Activated CD4-positive, alpha-beta T cell treated with anti-CD3 and anti-CD28 coated beads, Interleukin-2, amount 10 ng/mL, durations not matched to agents 24 days and 14 days (primary cell): ENCODE results near the gene MELK. TPM values are rescaled to one million over a fixed set of nuclear protein-coding genes. Genes with fewer than 3 reads are reported as not detected.
A peak's percentile ranks its signal among the peaks of the same experiment; 100 is the strongest.

Experiments
- DNase-seq: peaks from one replicate; pipeline ENCODE4 v3.0.0; 2022
- H3K27ac Mint-ChIP-seq: one replicate; pipeline ENCODE4 v1.8.0; 2022; ENCODE audit warnings: mild to moderate bottlenecking, mixed read lengths
- H3K27me3 Mint-ChIP-seq: one replicate; pipeline ENCODE4 v1.8.0; 2022; ENCODE audit warnings: mixed read lengths
- H3K36me3 Mint-ChIP-seq: one replicate; pipeline ENCODE4 v1.8.0; 2022; ENCODE audit warnings: low read depth, mild to moderate bottlenecking, mixed read lengths
- H3K4me1 Mint-ChIP-seq: one replicate; pipeline ENCODE4 v1.8.0; 2021; ENCODE audit warnings: mixed read lengths
- H3K4me3 Mint-ChIP-seq: one replicate; pipeline ENCODE4 v1.8.0; 2022; ENCODE audit warnings: mild to moderate bottlenecking, moderate library complexity, mixed read lengths
- H3K9me3 Mint-ChIP-seq: one replicate; pipeline ENCODE4 v1.8.0; 2021; ENCODE audit warnings: mixed read lengths
- intact Hi-C: fragments of 100-400 bp; cut with micrococcal nuclease; formaldehyde crosslinking; loops from one replicate; pipeline ENCODE4 v1.15.1; 2023
- total RNA-seq: library from RNA; stranded (reverse); gene quantifications from 2 replicates; pipeline ENCODE4 v1.2.3, GENCODE V29; 2022

The MELK gene
- total RNA-seq, 1 donor from 2014 or later, result 54.2 TPM

- H3K4me1 Mint-ChIP-seq, result peaks cover 9% of the 10 kb centered on the region
- no peak overlapping the region for H3K27ac Mint-ChIP-seq
- peak; percentile 67 for DNase-seq
- H3K9me3 Mint-ChIP-seq, result no peaks in the 10 kb centered on the region
- no peaks in the 10 kb centered on the region for H3K27me3 Mint-ChIP-seq
- intact Hi-C loops, result no loop called here
- no peak overlapping the region for H3K4me3 Mint-ChIP-seq
- H3K36me3 Mint-ChIP-seq, result peaks cover 45% of the 10 kb centered on the region
These were observed 24.9 kb downstream of the MELK start for GRCh38 chr9:36597412-36598178.

- intact Hi-C loops, result no loop called here
- Mint-ChIP-seq H3K27me3 (no peaks in the 10 kb centered on the region), H3K4me3 (no peak overlapping the region), H3K27ac (no peak overlapping the region), H3K4me1 (peaks cover 12% of the 10 kb centered on the region), H3K36me3 (peaks cover 47% of the 10 kb centered on the region), H3K9me3 (no peaks in the 10 kb centered on the region)
- no peak for DNase-seq
These were observed 25.6 kb downstream of the MELK start for GRCh38 chr9:36598273-36598672.

- no peaks in the 10 kb centered on the region for H3K9me3 Mint-ChIP-seq
- intact Hi-C loops, result no loop called here
These were observed 30.3 kb downstream of the MELK start for GRCh38 chr9:36603006-36603405.

GRCh38 chr9:36609306-36609705 is 36.6 kb downstream of the MELK start:
- intact Hi-C loops, result no loop called here
- peaks cover 56% of the 10 kb centered on the region for H3K36me3 Mint-ChIP-seq
- H3K27me3 Mint-ChIP-seq, result no peaks in the 10 kb centered on the region
- H3K9me3 Mint-ChIP-seq, result no peaks in the 10 kb centered on the region
- peaks cover 16% of the 10 kb centered on the region for H3K4me1 Mint-ChIP-seq
- no peak overlapping the region for H3K27ac Mint-ChIP-seq
- no peak overlapping the region for H3K4me3 Mint-ChIP-seq
- DNase-seq, result no peak

More at GRCh38 chr9:36603006-36603405, 30.3 kb downstream of the MELK start:
- H3K27me3 Mint-ChIP-seq, result no peaks in the 10 kb centered on the region
- peak overlapping the region; percentile 71 for H3K27ac Mint-ChIP-seq
- peak overlapping the region; percentile 51 for H3K4me3 Mint-ChIP-seq
- peaks cover 53% of the 10 kb centered on the region for H3K36me3 Mint-ChIP-seq
- DNase-seq, result no peak
- peaks cover 11% of the 10 kb centered on the region for H3K4me1 Mint-ChIP-seq

- Mint-ChIP-seq H3K36me3 (peaks cover 16% of the 10 kb centered on the region), H3K4me1 (peaks cover 8% of the 10 kb centered on the region), H3K9me3 (no peaks in the 10 kb centered on the region), H3K27ac (no peak overlapping the region), H3K27me3 (no peaks in the 10 kb centered on the region), H3K4me3 (no peak overlapping the region)
- no peak for DNase-seq
- intact Hi-C loops, result no loop called here
These were observed 49.4 kb downstream of the MELK start for GRCh38 chr9:36622121-36622520.

GRCh38 chr9:36623280-36623679 is 50.6 kb downstream of the MELK start:
- Mint-ChIP-seq H3K27me3 (no peaks in the 10 kb centered on the region), H3K36me3 (peaks cover 15% of the 10 kb centered on the region), H3K27ac (no peak overlapping the region), H3K4me1 (peaks cover 8% of the 10 kb centered on the region), H3K4me3 (no peak overlapping the region), H3K9me3 (no peaks in the 10 kb centered on the region)
- intact Hi-C loops, result no loop called here
- DNase-seq, result no peak

GRCh38 chr9:36625006-36625615 is 52.4 kb downstream of the MELK start:
- intact Hi-C loops, result no loop called here
- H3K4me1 Mint-ChIP-seq, result peaks cover 8% of the 10 kb centered on the region
- H3K36me3 Mint-ChIP-seq, result peaks cover 21% of the 10 kb centered on the region
- H3K9me3 Mint-ChIP-seq, result no peaks in the 10 kb centered on the region
- H3K27ac Mint-ChIP-seq, result no peak overlapping the region
- DNase-seq, result no peak
- no peak overlapping the region for H3K4me3 Mint-ChIP-seq
- H3K27me3 Mint-ChIP-seq, result no peaks in the 10 kb centered on the region

- Mint-ChIP-seq H3K9me3 (no peaks in the 10 kb centered on the region), H3K4me1 (peaks cover 3% of the 10 kb centered on the region), H3K36me3 (peaks cover 28% of the 10 kb centered on the region), H3K27me3 (no peaks in the 10 kb centered on the region), H3K4me3 (no peak overlapping the region), H3K27ac (no peak overlapping the region)
- intact Hi-C loops, result loop anchor here (1.0 kb wide), 1 partner anchor 96 kb away; no protein-coding TSS in a partner anchor
- no peak for DNase-seq
These were observed 60.2 kb downstream of the MELK start for GRCh38 chr9:36632892-36633291.

GRCh38 chr9:36637491-36638270 is 65.0 kb downstream of the MELK start:
- Mint-ChIP-seq H3K36me3 (peaks cover 33% of the 10 kb centered on the region), H3K27ac (no peak overlapping the region)
- intact Hi-C loops, result no loop called here

GRCh38 chr9:36640771-36641381 is 68.2 kb downstream of the MELK start:
- Mint-ChIP-seq H3K27ac (no peak overlapping the region), H3K27me3 (no peaks in the 10 kb centered on the region), H3K4me1 (peaks cover 9% of the 10 kb centered on the region), H3K4me3 (no peak overlapping the region), H3K36me3 (peaks cover 40% of the 10 kb centered on the region), H3K9me3 (no peaks in the 10 kb centered on the region)
- intact Hi-C loops, result no loop called here
- no peak for DNase-seq

More at GRCh38 chr9:36637491-36638270, 65.0 kb downstream of the MELK start:
- Mint-ChIP-seq H3K4me1 (peaks cover 9% of the 10 kb centered on the region), H3K9me3 (no peaks in the 10 kb centered on the region), H3K27me3 (no peaks in the 10 kb centered on the region), H3K4me3 (no peak overlapping the region)
- DNase-seq, result no peak

- peaks cover 41% of the 10 kb centered on the region for H3K36me3 Mint-ChIP-seq
- peaks cover 7% of the 10 kb centered on the region for H3K4me1 Mint-ChIP-seq
- intact Hi-C loops, result no loop called here
- no peak overlapping the region for H3K4me3 Mint-ChIP-seq
- H3K9me3 Mint-ChIP-seq, result no peaks in the 10 kb centered on the region
- no peaks in the 10 kb centered on the region for H3K27me3 Mint-ChIP-seq
- no peak for DNase-seq
- no peak overlapping the region for H3K27ac Mint-ChIP-seq
These were observed 70.1 kb downstream of the MELK start for GRCh38 chr9:36642817-36643216.

GRCh38 chr9:36656842-36657241 is 84.1 kb downstream of the MELK start:
- H3K36me3 Mint-ChIP-seq, result peaks cover 38% of the 10 kb centered on the region
- no peaks in the 10 kb centered on the region for H3K4me1 Mint-ChIP-seq
- intact Hi-C loops, result no loop called here
- no peaks in the 10 kb centered on the region for H3K27me3 Mint-ChIP-seq
- no peak overlapping the region for H3K27ac Mint-ChIP-seq
- no peak for DNase-seq
- H3K9me3 Mint-ChIP-seq, result no peaks in the 10 kb centered on the region
- H3K4me3 Mint-ChIP-seq, result no peak overlapping the region

- no peaks in the 10 kb centered on the region for H3K27me3 Mint-ChIP-seq
- H3K36me3 Mint-ChIP-seq, result peaks cover 44% of the 10 kb centered on the region
- H3K27ac Mint-ChIP-seq, result no peak overlapping the region
- no peaks in the 10 kb centered on the region for H3K9me3 Mint-ChIP-seq
- no peak overlapping the region for H3K4me3 Mint-ChIP-seq
- intact Hi-C loops, result no loop called here
- DNase-seq, result no peak
- peaks cover 5% of the 10 kb centered on the region for H3K4me1 Mint-ChIP-seq
These were observed 86.8 kb downstream of the MELK start for GRCh38 chr9:36659500-36659899.

- peaks cover 21% of the 10 kb centered on the region for H3K4me1 Mint-ChIP-seq
- no peak overlapping the region for H3K27ac Mint-ChIP-seq
- no peaks in the 10 kb centered on the region for H3K9me3 Mint-ChIP-seq
- peaks cover 37% of the 10 kb centered on the region for H3K36me3 Mint-ChIP-seq
- H3K27me3 Mint-ChIP-seq, result no peaks in the 10 kb centered on the region
- intact Hi-C loops, result no loop called here
- peak; percentile 41 for DNase-seq
- no peak overlapping the region for H3K4me3 Mint-ChIP-seq
These were observed 92.1 kb downstream of the MELK start for GRCh38 chr9:36664806-36665205.
